HG03108 (cell line): ENCODE results near the gene TDRD9.

Experiments
- ATAC-seq: cut with Tn5 transposase; IDR thresholded peaks from one replicate; pipeline ENCODE4 v1.9.1; 2021; ENCODE audit warnings: moderate library complexity; ENCODE audit not compliant: unreplicated experiment

Gene TDRD9

GRCh38 chr14:104020471-104020870 is 92.2 kb downstream of the TDRD9 start:
- ATAC-seq = no peak

- ATAC-seq = no peak
These were observed 95.2 kb downstream of the TDRD9 start for GRCh38 chr14:104023325-104024055.

- ATAC-seq = no peak
These were observed 97.3 kb downstream of the TDRD9 start for GRCh38 chr14:104025534-104025933.

GRCh38 chr14:104026024-104026423 is 97.8 kb downstream of the TDRD9 start:
- ATAC-seq = no peak

GRCh38 chr14:104030958-104031357 is 102.7 kb downstream of the TDRD9 start:
- ATAC-seq = no peak

GRCh38 chr14:104031384-104031783 is 103.1 kb downstream of the TDRD9 start:
- no peak for ATAC-seq

GRCh38 chr14:104034976-104035699 is 106.9 kb downstream of the TDRD9 start:
- no peak for ATAC-seq

GRCh38 chr14:104036212-104036611 is 108.0 kb downstream of the TDRD9 start:
- ATAC-seq = no peak

GRCh38 chr14:104037074-104037473 is 108.8 kb downstream of the TDRD9 start:
- ATAC-seq = no peak

- no peak for ATAC-seq
These were observed 109.6 kb downstream of the TDRD9 start for GRCh38 chr14:104037903-104038302.

GRCh38 chr14:104039214-104039613 is 111.0 kb downstream of the TDRD9 start:
- no peak for ATAC-seq

GRCh38 chr14:104040539-104040938 is 112.3 kb downstream of the TDRD9 start:
- no peak for ATAC-seq

GRCh38 chr14:104041430-104042104 is 113.3 kb downstream of the TDRD9 start:
- no peak for ATAC-seq

GRCh38 chr14:104044016-104044415 is 115.8 kb downstream of the TDRD9 start:
- ATAC-seq = no peak

- ATAC-seq = no peak
These were observed 119.5 kb downstream of the TDRD9 start for GRCh38 chr14:104047761-104048160.

- ATAC-seq = no peak
These were observed 120.7 kb downstream of the TDRD9 start for GRCh38 chr14:104048758-104049507.

- ATAC-seq = no peak
These were observed 121.5 kb downstream of the TDRD9 start for GRCh38 chr14:104049576-104050240.

GRCh38 chr14:104051092-104051813 is 123.0 kb downstream of the TDRD9 start:
- no peak for ATAC-seq

GRCh38 chr14:104054222-104054905 is 126.1 kb downstream of the TDRD9 start:
- ATAC-seq = no peak
